AG09309 (cell line): ENCODE measurements around the gene THSD4.

Experiments used
- DNase-seq: peaks from one replicate; pipeline ENCODE4 v3.0.0-alpha.2; 2010; ENCODE audit warnings: low read depth
- H3K4me3 ChIP-seq: 2 replicates; pipeline ENCODE4 v1.5.1; 2011; ENCODE audit warnings: mild to moderate bottlenecking, low read depth, low read length, moderate library complexity; ENCODE audit not compliant: control insufficient read depth
- CTCF ChIP-seq: IDR thresholded peaks from 2 replicates; pipeline ENCODE4 v1.5.1; 2011; ENCODE audit warnings: mild to moderate bottlenecking, low read depth, low read length, inconsistent platforms; ENCODE audit not compliant: insufficient read depth, control insufficient read depth; ENCODE audit errors: missing control alignments

Gene THSD4

GRCh38 chr15:71329041-71329440 lies 213.8 kb downstream of the THSD4 start:
- TF ChIP-seq CTCF, result no peak
- no peak for DNase-seq
- no peak overlapping the region for H3K4me3 ChIP-seq

- no peak for TF ChIP-seq CTCF
- DNase-seq, result peak; percentile 53
Measured at GRCh38 chr15:71329497-71330260, 214.4 kb downstream of the THSD4 start.

GRCh38 chr15:71330638-71331162 lies 215.4 kb downstream of the THSD4 start:
- TF ChIP-seq CTCF, result no peak
- no peak for DNase-seq

More at GRCh38 chr15:71329497-71330260, 214.4 kb downstream of the THSD4 start:
- no peak overlapping the region for H3K4me3 ChIP-seq

GRCh38 chr15:71331173-71331572 lies 215.9 kb downstream of the THSD4 start:
- no peak for TF ChIP-seq CTCF
- H3K4me3 ChIP-seq, result no peak overlapping the region
- DNase-seq, result no peak

More at GRCh38 chr15:71330638-71331162, 215.4 kb downstream of the THSD4 start:
- no peak overlapping the region for H3K4me3 ChIP-seq

GRCh38 chr15:71332431-71333004 lies 217.2 kb downstream of the THSD4 start:
- no peak for TF ChIP-seq CTCF
- H3K4me3 ChIP-seq, result no peak overlapping the region
- no peak for DNase-seq

GRCh38 chr15:71333136-71333700 lies 217.9 kb downstream of the THSD4 start:
- no peak for TF ChIP-seq CTCF
- DNase-seq, result no peak
- H3K4me3 ChIP-seq, result no peak overlapping the region
